Stimulated activated CD4-positive, alpha-beta T cell treated with anti-CD3 and anti-CD28 coated beads, Interleukin-12 subunit alpha, Interleukin-12 subunit beta, amount 100 ng/mL, for 48 hours (primary cell): ENCODE measurements around the gene ATG7.
"Not testable (repeated sequence)": the region's sequence is repeated elsewhere in the genome, so short reads cannot be mapped to it uniquely, and the experiment has no call there.

Experiments
- DNase-seq, 3 donors: peaks; one replicate each; pipeline ENCODE4 v3.0.0-alpha.2; 2020; ENCODE audit warnings: low read depth in 2 of 3, low spot score in 1 of 3

ATG7 gene

DNA sequence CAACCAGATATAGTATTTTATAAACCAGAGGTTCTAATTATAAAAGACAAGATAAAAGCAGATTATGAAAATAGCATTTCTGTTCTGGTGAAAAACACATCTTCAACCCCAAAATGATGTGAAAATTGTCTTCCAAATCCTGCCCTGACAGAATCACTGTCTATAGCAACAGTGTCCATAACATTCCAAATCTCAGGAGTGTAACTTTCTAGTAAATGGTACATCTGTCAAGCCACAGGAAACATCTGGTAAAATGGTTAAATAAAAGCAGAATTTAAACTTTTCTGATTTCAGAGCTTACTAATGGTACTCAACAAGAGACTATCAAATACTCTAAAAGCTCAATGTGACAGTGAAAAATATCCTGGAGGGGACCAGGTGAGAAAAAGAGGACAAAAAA lies 311.0 kb downstream of the ATG7 start:
- DNase-seq, result no peak

DNA sequence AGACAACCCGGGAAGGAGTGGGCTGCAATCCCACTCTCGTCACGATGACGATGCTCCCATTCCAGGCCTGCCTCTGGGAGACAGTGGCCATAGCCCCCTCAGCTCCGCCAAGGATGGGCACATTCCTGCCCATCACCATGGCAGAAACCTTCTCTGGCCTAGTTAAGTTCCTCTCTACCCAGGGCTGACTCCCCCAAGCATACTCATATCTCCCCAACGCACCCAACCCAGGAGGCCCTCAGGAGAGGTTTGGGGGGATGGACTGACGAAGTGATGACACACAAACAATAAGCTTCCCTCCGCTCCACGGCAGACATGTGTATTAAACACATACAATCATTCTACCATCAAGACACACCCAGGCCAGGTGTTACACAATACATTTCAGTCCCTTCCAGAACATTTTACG lies 311.4 kb downstream of the ATG7 start:
- DNase-seq, result no peak

DNA sequence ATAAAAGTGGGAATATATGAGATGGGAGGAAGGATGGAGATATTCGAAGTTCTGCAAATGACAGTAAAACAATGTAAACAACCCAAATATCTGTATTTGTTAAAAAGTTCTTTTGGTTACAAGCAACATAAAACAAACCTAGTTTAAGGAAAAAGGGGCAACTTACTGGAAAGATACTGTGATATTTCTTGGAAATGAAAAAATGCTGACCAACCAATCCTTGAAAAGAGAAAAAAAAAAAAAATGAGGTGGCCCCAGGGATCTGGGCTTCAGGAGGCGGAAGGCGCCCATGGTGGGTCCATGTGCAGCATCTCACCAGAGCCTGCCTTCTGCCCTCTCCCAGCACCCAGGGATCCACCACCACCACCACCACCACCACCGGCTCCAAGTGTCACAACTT lies 312.4 kb downstream of the ATG7 start:
- no peak for DNase-seq

DNA sequence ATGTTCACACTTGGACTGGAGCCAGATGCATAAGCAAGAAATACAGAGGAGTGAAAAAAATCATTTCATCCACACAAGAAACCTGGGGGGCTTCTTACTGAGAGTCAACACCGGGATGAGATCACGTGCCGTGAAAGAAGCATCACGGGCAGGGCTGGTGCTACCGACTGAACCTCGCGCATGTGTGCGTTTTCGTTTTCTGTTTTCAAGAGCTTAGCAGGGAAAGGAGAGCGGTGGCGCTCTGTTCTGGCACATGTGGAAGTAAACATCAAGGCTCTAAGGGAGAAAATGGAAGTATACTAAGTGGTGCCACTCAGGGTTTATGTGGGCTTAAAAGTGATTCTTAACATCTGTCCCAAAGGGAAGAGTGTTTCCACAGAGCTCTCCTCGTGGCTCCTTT lies 315.6 kb downstream of the ATG7 start:
- no peak for DNase-seq

DNA sequence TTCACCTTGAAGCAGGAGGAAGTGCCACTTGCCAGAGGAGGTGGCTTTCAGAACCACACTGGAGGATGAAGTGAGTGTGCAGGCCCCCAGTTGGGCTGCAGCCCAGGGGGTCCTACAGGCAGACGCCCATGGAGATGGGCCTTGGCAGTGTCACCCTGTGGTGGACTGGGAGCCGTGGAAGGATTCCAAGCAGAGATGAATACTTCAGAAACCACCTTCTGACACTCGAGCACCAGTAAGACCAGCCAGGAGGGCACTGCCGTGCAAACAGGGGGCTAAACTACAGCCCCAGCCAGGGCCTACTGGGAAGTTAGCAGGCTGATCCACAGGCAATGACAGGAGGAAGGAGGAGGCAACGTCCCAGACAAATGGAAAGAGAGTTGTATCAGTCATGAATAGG lies 316.1 kb downstream of the ATG7 start:
- DNase-seq, result no peak

DNA sequence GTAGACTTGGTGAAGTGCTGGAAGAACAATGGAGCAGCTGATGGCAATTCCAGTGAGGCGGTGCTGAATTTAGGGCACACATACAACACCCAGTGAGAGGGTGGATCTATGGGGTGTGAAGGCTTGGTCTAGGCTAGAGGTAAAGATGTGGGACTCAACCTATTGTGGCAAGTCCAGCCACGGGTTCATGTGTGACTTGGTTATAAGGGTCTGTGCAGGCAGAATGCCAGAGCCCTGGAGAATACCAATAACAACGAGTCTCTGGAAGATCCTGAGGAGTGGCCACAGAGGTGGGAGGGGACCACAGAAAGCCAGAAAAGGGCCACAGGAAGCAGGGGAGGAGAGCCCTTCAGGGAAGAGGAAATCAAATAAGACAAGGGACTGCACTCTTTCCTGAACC lies 316.6 kb downstream of the ATG7 start:
- DNase-seq, result no peak

DNA sequence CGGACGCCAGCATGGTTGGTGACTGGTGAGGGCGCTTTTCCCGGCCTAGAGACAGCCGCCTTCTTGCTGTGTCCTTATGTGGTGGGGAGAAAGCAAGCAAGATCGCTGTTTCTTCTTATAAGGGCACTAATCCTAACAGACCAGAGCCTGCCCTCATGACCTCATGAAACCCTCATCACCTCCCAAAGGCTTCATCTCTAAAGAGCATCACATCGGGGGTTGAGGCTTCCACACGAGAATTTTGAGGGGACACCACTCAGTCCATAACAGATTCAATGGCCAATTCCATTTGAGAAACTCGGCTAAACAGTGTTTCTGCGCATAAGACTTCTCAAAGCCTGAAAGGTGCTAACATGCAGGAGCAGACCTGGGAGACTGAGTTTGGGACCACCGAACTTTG lies 317.5 kb downstream of the ATG7 start:
- DNase-seq, result no peak

DNA sequence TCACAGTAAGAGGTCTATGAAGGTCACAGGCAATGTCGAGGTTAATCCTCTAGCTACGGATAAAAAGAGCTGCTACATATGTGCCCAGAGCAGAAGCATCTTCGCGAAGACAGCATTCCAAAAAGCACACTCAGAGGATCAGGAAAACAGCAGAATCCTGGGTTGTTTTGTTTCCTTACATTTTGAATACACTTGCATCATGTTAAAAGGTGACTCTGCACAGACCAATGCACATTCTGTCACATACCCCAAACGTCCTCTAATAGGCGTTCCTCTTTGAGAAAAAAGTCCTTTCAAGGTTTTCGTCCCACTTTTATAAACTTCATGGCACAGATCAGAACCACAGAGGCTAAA lies 318.8 kb downstream of the ATG7 start:
- no peak for DNase-seq

DNA sequence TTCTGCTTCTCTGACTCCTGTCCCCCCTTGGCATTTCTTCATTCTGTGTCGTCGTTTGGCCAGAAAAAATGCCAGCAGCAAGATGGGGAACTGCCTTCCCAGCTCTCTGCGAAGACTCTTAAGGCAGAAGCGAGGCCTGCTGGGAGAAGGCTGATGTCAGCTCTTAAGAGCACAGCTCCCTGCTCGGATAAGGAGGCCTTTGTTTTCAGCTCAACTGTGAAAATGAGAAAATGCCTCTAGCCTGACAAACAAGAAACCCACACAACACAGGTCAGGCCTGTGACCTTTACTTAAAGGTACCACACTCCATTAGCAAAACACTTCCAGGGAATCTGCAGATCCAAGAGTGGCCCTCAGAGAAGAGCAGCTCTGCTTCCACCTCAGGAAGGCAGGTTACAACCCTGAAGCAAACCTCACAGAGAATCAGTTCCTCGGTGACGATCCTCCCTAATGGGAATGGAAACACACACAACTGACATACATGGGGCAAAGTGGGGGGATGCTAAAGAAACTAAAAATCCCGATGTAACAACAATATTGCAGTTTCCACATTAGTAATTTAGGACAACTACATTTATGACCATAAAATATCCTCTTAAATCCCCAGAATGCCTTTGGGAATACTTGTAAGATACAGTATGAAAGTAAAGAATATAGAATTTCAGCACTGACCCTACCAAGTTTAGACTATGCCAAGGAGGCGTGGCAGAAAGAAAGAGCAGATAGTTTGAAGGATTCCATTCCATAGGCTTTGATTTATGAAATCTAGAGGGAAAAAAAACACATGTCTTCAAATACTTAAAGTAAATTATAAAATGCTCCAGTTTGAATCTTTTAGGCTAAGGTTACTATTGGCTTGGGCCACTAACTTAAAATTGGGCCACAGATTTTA lies 319.4 kb downstream of the ATG7 start:
- no peak for DNase-seq

DNA sequence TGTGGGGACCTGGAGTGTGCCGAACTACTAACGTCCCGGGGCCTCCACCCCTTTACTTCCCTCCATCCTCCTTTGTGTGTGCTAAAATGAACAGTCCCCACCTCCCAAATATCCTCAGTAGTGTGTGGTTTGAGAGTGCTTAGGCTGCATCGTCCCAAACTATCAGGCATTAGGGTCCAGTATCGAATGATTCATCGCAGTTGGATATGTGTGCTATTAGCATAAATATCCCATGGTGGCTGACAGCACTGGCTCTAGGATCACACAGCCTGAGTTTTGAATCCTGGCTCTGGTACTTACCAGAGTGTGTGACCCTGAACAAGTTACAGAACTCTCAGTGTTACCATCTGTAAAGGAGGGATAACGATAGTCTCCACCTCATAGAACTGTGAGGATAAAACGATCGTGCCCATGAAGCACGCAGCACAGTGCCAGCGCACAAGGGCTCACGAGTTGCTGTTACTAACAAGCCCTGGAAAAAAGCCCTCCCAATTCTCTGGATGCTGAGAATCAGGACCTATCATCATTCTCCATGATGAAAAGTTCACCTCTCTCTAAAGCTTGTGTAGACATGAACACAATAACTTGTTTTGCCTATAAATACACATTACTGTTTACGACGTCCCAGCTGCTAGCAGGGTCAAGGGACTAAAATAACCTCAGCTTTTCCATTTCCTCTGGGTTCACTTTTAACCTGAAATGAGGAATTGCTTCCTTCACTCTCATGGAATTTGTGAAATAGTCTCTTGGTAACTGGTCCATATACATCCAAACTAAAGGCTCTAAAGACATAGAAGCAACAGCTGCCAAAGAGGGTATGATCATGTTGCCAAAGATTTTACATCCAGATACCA lies 320.5 kb downstream of the ATG7 start:
- DNase-seq, result no peak

DNA sequence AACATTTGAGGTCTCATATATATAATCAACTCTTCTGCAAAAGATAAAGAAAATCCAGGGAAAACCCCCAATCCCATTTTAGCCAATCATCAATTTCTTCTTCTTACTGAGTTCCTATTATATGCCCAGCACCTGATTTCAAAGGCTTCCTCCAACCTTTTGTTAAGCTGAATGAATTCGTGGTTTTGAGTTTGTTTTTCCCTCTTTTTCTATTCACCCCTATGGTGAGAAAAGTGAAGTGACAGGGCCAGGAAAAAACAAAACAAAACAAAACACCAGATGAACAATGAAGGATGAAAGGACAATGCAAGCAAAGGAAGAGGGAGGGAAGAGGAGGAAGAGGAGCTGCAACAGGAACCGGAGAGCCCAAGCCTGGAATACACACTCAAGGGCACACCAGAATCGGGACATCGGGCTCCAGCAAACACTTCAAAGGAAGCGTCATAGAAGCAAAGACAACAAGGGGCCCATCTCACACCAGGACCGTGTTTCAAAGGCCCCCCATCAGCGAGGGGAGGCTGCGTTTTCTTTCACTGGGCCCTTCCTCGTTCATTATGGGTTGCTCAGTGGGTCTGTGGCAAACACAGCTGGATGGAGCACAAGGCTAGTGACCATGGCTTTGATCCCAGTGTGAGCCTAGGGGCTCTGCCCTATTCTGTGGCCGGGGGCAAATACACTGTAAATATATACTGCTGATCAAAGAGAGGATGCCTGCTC lies 321.3 kb downstream of the ATG7 start:
- DNase-seq, result no peak

DNA sequence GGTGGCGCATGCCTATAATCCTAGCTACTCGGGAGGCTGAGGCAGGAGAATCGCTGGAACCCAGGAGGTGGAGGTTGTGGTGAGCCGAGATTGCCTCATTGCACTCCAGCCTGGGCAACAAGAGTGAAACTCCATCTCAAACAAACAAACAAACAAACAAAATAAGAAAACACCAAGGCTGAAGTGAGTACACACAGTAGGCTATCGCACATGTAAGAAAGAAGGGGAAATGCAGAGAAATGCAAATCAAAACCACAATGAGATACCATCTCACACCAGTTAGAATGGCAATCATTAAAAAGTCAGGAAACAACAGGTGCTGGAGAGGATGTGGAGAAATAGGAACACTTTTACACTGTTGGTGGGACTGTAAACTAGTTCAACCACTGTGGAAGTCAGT lies 322.8 kb downstream of the ATG7 start:
- not testable (repeated sequence) for DNase-seq

DNA sequence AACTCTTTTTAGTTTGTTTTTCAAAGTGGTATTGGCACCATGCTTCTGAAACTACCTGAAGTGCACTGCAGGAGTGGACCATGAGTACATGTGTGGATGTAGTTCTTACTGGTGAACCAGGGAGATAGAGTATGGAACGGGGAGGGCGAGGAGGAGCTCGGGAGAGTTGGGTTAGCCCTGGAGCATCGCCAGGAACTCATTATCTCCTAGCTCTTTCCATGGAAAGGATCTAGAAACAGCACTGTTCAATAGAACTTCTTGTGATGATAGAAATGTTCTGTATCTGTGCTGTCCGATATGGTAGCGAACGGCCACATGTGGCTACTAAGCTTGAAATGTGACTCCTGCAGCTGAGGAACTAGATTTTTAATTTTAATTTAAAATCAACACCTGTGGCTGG lies 324.2 kb downstream of the ATG7 start:
- DNase-seq, result no peak

DNA sequence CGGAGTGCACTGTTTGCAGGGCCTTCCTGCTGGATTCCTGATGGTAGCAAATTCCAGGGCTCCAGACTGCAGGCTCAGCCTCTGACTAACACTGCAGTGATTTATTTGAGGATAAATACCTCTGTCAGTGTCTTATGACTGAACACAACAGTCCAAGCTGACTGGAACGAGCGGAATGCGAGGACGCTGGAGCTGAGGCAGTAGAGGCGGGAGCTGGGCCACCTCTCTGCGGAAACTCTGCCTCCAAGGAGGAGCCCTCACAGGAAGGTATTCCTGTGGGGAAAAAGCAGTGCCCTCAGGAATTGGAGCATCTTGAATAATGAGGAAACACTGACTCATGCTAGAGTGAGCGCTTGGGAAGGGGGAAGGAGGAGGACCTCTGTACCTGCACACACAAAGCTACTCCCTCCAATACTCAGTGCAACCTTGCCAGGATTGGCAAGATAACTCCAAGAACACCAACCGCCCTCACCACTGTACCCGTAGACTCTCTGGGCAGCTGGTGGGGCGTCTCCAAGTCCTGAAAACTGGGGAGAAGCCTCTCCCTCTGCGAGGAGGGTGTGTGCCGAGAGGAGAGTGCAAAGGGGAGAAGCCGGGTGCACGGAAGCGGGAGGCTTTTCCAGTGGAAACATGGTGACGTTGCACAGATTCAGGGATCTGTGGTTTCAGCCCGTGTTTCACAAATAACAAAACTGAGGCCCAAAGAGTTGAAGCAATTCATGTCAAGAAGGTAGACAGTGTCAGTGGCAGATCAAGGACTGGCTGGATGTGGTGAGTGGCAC lies 328.5 kb downstream of the ATG7 start:
- no peak for DNase-seq

DNA sequence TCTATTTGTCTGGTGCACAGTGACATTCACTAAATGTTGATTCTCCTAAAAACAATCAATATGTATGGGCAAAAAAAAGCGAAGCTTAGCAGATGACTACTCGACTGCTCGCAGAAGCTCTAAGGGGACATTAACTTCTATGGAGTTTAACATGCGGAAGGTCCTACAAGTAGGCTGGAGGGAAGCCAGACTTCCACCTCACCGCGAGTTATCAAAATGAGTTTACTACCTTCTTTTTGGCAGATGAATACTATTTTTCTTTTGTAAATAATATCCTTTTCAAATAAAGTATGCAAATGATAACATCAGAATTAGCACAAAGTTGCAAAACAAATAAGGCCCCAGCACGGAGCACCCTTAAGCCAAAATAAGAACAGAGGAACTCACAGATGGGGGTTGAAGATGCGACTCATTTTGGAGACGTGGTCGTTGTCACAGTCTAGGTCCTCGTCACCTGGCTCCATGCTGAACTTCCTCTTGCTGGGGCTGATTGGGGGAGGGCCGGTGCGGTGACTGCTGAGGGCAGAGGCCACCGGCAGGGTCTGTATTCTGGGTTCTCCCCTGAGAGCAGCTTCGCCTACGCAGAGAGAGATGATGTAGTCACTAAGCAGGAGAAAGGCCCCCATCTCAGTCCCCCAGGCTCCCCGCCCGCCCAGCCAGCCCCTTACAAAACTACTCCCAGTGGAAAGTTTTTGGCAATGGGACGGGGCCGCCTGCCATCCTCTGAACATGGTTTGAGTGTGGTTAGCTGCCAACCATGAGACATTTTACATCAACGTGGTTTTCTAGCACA lies 329.4 kb downstream of the ATG7 start:
- DNase-seq, result peak in 1 of 3 donors; percentile 7

DNA sequence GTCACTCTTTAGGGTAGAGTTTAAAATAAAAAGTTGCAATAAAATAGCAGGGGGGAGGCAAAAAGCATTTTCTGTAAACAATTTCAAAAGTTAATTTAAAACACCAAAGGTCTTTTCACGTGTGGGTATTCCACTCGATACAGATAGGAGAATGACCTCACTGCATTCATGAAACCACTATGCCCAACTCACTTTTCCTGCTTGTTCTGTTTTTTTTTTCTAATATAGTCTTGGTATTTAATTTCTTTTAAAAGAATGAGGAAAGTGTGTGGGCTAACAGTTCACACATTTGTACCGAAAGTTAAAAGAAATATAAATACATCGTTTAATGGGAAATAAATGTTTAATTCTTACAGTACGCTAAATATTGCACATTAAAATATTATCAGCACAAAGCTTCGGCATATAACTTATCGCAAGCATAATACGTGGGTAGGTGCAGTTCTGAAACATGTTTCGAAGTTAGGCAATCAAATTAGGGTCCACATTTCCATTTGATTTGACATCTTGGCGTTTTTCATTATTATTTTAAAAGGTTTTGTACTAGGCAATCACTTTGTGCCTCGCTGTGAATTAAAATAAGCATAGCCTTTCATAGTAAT lies 330.1 kb downstream of the ATG7 start:
- DNase-seq, result no peak

DNA sequence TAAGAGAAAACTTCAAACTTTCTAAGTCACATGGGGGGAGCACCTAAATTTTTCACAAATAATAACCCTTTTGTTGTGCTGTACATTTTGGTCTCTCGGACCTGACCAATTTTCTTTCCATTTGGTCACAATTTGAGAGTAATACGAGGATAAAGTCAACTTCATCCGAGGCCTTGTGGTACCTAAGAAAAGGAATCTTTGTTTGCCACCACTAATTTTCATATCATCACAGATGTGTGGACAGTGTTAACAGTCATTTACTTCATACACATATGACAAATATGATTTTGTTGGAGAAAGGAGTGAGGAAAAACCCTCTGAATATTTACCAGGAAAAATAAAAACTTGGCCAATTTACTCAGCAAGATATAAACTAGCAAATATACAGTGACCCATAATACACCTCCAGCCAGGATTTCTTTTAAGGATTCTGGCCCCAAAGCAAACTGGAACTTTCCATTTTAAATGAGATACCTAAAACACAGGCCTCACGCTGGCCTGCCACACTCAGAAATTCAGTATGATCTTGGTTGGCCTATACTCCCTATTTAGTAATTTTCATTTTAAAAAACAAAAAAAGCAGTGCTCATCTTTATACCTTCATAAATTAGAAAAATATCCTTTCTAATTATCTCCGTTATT lies 330.8 kb downstream of the ATG7 start:
- DNase-seq, result no peak

DNA sequence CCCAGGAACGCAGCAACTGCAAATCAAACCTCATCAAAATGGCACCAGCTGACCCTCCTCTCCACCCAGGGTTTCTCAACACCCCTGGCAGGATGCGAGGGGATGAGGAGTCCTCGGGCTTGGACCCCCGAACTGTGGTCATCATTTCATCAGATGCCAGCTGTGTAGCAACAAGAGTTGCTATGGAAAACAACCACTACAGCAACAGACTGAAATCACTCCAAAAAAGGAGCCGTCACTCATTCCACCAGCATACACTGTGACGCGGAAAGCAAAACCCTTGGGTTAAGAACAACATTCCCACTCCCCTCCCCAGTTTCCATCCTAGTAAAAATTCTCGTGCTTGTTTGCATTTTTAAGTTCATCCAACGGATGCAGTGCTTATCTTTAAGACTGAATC lies 331.4 kb downstream of the ATG7 start:
- DNase-seq, result no peak

DNA sequence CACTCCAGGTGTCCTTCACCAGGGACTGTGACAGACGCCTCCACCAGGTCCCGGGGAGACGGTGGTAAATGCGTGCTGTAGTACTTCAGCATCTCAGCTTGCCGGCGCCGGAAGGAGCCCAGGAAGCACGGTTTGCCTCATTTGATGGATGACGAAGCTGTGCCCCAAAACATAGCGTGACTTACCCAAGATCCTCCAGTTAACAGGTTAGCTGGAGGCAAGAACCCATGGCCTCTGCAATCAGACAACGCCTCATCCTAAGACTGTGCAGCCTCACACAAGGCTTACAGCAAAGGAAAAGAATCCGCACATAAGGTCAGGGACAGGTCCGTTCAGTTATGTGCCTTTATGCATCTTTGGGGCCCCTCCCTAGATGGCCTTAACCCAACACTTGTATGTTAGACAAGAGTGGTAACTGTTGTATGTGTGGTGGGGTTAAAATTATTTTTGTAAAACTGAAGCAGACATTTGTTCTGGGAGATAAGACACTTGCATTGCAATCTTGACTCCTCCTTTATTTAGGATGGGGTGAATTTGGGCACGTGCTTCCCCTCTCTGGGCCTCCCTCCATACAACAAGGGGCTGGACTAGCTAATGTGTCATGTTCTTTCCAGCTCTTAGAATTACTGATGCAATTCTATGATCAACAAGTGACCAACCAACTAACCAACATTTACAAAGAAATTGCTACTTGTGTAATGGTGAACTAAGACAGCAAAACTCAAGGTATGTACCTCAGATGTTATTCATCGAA lies 332.1 kb downstream of the ATG7 start:
- DNase-seq, result no peak
